NK-92 (cell line): Measurements from ENCODE around the gene EIF2A.

Experiments
- DNase-seq: peaks from one replicate; lab custom pipeline; 2025; ENCODE audit not compliant: unreplicated experiment; lab: John Stamatoyannopoulos, UW

EIF2A gene

DNA sequence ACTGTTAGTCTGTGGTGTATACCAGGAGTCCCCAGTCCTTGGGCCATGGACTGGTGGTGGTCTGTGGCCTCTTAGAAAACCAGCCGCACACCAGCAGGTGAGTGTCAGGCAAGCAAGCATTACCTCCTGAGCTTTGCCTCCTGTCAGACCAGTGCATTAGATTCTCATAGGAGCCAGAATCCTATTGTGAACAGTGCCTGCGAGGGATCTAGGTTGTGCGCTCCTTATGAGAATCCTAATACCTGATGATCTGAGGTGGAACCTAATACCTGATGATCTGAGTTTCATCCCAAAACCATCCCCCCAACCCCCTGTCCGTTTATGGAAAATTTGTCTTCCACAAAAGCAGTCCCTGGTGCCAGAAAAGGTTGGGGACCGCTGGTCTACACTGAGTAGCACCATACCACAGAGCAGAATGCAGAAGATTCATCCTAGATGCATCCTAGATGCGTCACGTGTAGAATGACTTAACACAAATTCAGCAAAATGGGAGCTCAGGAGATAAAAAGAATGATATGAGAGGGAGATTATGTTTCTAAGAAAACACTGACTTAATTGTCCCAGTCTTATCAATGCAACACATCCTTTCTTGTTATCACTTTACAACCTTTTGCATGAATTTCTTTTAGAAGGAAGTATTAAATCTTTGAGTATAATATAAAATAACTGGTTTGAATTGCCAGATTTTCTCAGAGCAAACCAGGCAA is 85.1 kb downstream of the EIF2A start:
- no peak for DNase-seq

DNA sequence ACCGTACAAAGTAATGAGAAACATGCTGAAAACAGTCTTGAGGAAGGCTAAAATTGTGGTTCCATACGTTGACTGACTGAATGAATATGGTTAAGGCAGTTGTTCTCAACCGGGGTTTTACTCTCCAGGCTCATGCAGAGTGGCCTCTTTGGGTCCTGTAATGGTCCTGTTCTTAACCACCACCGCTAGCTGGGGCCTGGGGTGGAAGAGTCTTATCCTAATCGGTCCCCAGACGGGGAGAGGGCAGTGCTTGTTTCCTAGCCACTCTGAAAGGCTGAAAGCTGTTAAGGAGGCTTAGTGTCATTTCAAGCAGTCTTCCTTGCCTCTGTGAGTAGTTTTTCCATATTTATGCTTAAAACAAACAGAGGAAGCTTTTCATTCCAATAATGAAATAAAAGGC is 88.5 kb downstream of the EIF2A start:
- DNase-seq, result no peak

GRCh38 chr3:150635526-150635925 is 88.9 kb downstream of the EIF2A start:
- DNase-seq, result no peak
